ENCODE data around the gene SPSB4. TPM values are rescaled to one million over a fixed set of nuclear protein-coding genes. Genes with fewer than 3 reads are reported as not detected.

The SPSB4 gene
- total and polyA plus RNA-seq, 9 of the 15 experiments (the other 6 are each of a cell fraction or from before 2014, with no cell fraction given), result not detected

DNA sequence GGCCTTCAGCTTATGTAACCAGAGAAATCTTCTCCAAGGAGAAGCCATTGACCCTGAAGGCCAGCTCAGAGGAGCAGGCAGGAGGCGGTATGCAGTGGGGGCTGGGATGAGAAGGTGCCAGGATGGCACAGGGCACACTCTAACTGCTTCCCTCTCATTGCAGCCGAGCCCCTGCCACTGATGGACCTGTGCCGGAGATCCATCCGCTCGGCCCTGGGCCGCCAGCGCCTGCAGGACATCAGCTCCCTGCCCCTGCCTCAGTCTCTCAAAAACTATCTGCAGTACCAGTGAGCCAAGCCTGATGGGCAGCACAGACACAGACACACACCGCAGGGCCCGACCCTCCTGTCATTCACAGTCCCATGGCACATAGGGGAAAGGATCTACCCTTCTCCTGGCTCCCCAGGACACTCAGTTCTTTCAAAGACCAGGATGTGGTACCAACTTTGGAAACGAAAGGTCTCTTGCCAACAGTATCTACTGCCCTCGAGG is 95.9 kb downstream of the SPSB4 start (continued):
- TF ChIP-seq, protein P1, sequence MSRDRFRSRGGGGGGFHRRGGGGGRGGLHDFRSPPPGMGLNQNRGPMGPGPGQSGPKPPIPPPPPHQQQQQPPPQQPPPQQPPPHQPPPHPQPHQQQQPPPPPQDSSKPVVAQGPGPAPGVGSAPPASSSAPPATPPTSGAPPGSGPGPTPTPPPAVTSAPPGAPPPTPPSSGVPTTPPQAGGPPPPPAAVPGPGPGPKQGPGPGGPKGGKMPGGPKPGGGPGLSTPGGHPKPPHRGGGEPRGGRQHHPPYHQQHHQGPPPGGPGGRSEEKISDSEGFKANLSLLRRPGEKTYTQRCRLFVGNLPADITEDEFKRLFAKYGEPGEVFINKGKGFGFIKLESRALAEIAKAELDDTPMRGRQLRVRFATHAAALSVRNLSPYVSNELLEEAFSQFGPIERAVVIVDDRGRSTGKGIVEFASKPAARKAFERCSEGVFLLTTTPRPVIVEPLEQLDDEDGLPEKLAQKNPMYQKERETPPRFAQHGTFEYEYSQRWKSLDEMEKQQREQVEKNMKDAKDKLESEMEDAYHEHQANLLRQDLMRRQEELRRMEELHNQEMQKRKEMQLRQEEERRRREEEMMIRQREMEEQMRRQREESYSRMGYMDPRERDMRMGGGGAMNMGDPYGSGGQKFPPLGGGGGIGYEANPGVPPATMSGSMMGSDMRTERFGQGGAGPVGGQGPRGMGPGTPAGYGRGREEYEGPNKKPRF (IDR thresholded peaks at IDR 0.05; ENCODE audit: low read depth, low read length), result no peak
- TF ChIP-seq, protein P2, sequence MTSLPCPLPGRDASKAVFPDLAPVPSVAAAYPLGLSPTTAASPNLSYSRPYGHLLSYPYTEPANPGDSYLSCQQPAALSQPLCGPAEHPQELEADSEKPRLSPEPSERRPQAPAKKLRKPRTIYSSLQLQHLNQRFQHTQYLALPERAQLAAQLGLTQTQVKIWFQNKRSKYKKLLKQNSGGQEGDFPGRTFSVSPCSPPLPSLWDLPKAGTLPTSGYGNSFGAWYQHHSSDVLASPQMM (CRISPR knock-in tag; IDR thresholded peaks at IDR 0.05), result no peak
- no peak for TF ChIP-seq TBP (optimal IDR thresholded peaks at IDR 0.05; ENCODE audit: low read depth, low read length)
- TF ChIP-seq MAZ (CRISPR knock-in tag; conservative IDR thresholded peaks at IDR 0.05 in 1 of 2, IDR thresholded peaks at IDR 0.05 in 1 of 2), result no peak
- TF ChIP-seq NBN (IDR thresholded peaks at IDR 0.05; ENCODE audit: low read depth), result no peak

DNA sequence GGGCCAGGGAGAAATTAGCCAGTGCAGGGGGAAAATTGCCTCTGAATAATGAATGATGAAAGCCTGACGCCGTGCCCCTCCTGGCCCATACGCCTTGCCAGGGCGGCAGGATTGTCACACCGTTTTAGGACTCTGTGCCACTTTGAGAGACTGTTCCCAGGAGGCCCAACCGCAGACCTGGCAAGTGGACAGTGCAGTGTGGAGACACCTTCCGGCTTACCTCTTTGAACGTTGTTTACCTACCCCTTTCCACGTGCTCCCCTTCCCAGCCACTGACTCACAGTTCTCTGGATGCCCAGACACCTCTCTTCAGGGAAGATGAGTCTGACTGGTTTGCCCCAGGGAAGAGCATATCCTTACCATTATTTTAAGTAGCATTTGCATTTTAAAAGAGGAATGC is 96.5 kb downstream of the SPSB4 start:
- H4K20me1 ChIP-seq (replicated peaks; ENCODE audit: control insufficient read depth, insufficient read depth, low read length), result no peaks in the 10 kb centered on the region
- no peak overlapping the region for H3K4me3 ChIP-seq
- ChIA-PET CTCF (ENCODE audit: low intra/inter-chr PET ratio) (no interaction called here), POLR2A (no interaction called here)
- intact Hi-C loops (cut with micrococcal nuclease), result no loop called here
- no peaks in the 10 kb centered on the region for H3K79me2 ChIP-seq (ENCODE audit: control insufficient read depth, insufficient read depth, low read length)
- H3K36me3 ChIP-seq (ENCODE audit: control insufficient read depth, insufficient read depth, low read length), result no peaks in the 10 kb centered on the region
- H3K9ac ChIP-seq (ENCODE audit: insufficient read depth in 1 of 2, low read depth in 2 of 2, low read length in 2 of 2), result no peak overlapping the region
- in situ Hi-C loops (cut with MboI), result no loop called here
- WGBS (ENCODE audit: insufficient coverage, low coverage, missing lambda C conversion rate), result 1% methylated on average over 9 of the region's 9 CpGs
- H3K9me1 ChIP-seq (ENCODE audit: control insufficient read depth, insufficient read depth, low read length), result no peaks in the 10 kb centered on the region
- no peak overlapping the region for H2AFZ ChIP-seq (ENCODE audit: low read depth, low read length)
- FAIRE-seq (no peak), ATAC-seq (no peak), DNase-seq (ENCODE audit: extremely low read depth in 1 of 4, low spot score in 3 of 4) (no peak)
- H3K4me1 ChIP-seq (replicated peaks in 1 of 2; ENCODE audit: control insufficient read depth in 2 of 2, insufficient read depth in 2 of 2, low read length in 2 of 2), result no peaks in the 10 kb centered on the region
- no peak overlapping the region for H3K27ac ChIP-seq (ENCODE audit: extremely low read depth, low read depth, low read length)
- BruUV-seq (replicated peaks), result no TSS peak
- peaks cover 15 to 46% of the 10 kb centered on the region in 2 experiments; a peak in 3 of 5 replicates for H3K27me3 ChIP-seq (ENCODE audit: control insufficient read depth in 2 of 2, insufficient read depth in 2 of 2, low read length in 2 of 2)
- no peak overlapping the region for H3K4me2 ChIP-seq (ENCODE audit: insufficient read depth, low read length)
- TF ChIP-seq BRF1 (IDR thresholded peaks at IDR 0.05; ENCODE audit: borderline replicate concordance, extremely low read depth, insufficient read length) (no peak), FIP1L1 (IDR thresholded peaks at IDR 0.05; ENCODE audit: low read depth, low read length, poor library complexity, severe bottlenecking) (no peak)
- TF ChIP-seq, protein P3, sequence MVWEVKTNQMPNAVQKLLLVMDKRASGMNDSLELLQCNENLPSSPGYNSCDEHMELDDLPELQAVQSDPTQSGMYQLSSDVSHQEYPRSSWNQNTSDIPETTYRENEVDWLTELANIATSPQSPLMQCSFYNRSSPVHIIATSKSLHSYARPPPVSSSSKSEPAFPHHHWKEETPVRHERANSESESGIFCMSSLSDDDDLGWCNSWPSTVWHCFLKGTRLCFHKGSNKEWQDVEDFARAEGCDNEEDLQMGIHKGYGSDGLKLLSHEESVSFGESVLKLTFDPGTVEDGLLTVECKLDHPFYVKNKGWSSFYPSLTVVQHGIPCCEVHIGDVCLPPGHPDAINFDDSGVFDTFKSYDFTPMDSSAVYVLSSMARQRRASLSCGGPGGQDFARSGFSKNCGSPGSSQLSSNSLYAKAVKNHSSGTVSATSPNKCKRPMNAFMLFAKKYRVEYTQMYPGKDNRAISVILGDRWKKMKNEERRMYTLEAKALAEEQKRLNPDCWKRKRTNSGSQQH (CRISPR knock-in tag; IDR thresholded peaks at IDR 0.05), result no peak
- TF ChIP-seq, protein P4, sequence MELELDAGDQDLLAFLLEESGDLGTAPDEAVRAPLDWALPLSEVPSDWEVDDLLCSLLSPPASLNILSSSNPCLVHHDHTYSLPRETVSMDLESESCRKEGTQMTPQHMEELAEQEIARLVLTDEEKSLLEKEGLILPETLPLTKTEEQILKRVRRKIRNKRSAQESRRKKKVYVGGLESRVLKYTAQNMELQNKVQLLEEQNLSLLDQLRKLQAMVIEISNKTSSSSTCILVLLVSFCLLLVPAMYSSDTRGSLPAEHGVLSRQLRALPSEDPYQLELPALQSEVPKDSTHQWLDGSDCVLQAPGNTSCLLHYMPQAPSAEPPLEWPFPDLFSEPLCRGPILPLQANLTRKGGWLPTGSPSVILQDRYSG (tag; conservative IDR thresholded peaks at IDR 0.05; ENCODE audit: low read depth), result no peak
- H3K9me3 ChIP-seq (replicated peaks; ENCODE audit: control insufficient read depth, insufficient read depth, low read depth, low read length), result no peaks in the 10 kb centered on the region
